HFFc6 (cell line): ENCODE results near the gene PLXNA4. TPM values are rescaled to one million over a fixed set of nuclear protein-coding genes. Genes with fewer than 3 reads are reported as not detected.

Experiments
- DNase-seq: peaks from one replicate; pipeline ENCODE4 v3.0.0-alpha.2; 2018
- H3K27ac Mint-ChIP-seq: 2 replicates; pipeline ENCODE4 v1.8.0; 2020; ENCODE audit warnings: mild to moderate bottlenecking, mixed read lengths
- H3K27me3 Mint-ChIP-seq: 2 replicates; pipeline ENCODE4 v1.8.0; 2021; ENCODE audit warnings: mild to moderate bottlenecking, moderate library complexity, mixed read lengths; ENCODE audit not compliant: insufficient read depth
- H3K36me3 Mint-ChIP-seq: 2 replicates; pipeline ENCODE4 v1.8.0; 2021; ENCODE audit warnings: low read depth, mixed read lengths
- H3K4me1 Mint-ChIP-seq: 2 replicates; pipeline ENCODE4 v1.8.0; 2020; ENCODE audit warnings: low read depth, mixed read lengths
- H3K4me3 Mint-ChIP-seq: 2 replicates; pipeline ENCODE4 v1.8.0; 2020; ENCODE audit warnings: mild to moderate bottlenecking, moderate library complexity, mixed read lengths
- H3K9me3 Mint-ChIP-seq: 2 replicates; pipeline ENCODE4 v1.8.0; 2020; ENCODE audit warnings: mild to moderate bottlenecking, mixed read lengths
- total RNA-seq, 6 experiments: library from RNA; stranded (reverse); fragmentation: NEBNext Ultra II Directional; extraction: Animal tissue kit (Norgen Biotek cat#: 25700); gene quantifications; 2 replicates in 1 of 6; 3 replicates in 5 of 6; pipeline ENCODE4 v1.2.3, GENCODE V29; 2021
- TF ChIP-seq, protein P1 (sequence below): fragments of 200-600 bp; sonication (generic); IDR thresholded peaks from 2 replicates; pipeline ENCODE4 v1.5.0; 2021; ENCODE audit warnings: antibody characterized with exemption, mild to moderate bottlenecking

PLXNA4 gene
- total RNA-seq, 6 experiments from 2014 or later, result 0.02 to 0.14 (median 0.05) TPM; not detected in 2

DNA sequence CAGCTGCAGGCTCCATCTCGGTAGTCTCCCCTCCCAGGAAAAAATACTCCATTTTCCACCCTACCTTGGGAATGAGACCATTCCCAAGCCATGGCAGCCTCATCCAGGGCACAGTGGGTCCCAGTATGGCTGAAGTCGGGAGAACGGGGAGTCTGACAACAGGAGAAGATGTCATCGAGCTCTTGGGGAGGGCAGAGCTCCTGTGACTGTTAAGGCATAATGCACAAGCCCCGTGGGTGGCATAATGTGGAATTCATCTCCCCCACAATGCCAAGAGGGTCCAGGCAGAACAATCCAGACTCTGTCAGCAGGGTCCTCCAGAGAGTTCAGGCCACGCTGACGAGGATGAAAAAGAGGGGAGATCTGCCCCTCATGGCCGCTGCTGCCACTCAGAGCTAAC, 279.4 kb downstream of the PLXNA4 start:
- H3K27me3 Mint-ChIP-seq, result peaks cover 6% of the 10 kb centered on the region
- peaks cover 12% of the 10 kb centered on the region for H3K4me1 Mint-ChIP-seq
- TF ChIP-seq, protein P1, sequence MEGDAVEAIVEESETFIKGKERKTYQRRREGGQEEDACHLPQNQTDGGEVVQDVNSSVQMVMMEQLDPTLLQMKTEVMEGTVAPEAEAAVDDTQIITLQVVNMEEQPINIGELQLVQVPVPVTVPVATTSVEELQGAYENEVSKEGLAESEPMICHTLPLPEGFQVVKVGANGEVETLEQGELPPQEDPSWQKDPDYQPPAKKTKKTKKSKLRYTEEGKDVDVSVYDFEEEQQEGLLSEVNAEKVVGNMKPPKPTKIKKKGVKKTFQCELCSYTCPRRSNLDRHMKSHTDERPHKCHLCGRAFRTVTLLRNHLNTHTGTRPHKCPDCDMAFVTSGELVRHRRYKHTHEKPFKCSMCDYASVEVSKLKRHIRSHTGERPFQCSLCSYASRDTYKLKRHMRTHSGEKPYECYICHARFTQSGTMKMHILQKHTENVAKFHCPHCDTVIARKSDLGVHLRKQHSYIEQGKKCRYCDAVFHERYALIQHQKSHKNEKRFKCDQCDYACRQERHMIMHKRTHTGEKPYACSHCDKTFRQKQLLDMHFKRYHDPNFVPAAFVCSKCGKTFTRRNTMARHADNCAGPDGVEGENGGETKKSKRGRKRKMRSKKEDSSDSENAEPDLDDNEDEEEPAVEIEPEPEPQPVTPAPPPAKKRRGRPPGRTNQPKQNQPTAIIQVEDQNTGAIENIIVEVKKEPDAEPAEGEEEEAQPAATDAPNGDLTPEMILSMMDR, result no peak
- no peaks in the 10 kb centered on the region for H3K36me3 Mint-ChIP-seq
- no peak overlapping the region for H3K4me3 Mint-ChIP-seq
- H3K27ac Mint-ChIP-seq, result no peak overlapping the region
- H3K9me3 Mint-ChIP-seq, result no peaks in the 10 kb centered on the region
- no peak for DNase-seq

DNA sequence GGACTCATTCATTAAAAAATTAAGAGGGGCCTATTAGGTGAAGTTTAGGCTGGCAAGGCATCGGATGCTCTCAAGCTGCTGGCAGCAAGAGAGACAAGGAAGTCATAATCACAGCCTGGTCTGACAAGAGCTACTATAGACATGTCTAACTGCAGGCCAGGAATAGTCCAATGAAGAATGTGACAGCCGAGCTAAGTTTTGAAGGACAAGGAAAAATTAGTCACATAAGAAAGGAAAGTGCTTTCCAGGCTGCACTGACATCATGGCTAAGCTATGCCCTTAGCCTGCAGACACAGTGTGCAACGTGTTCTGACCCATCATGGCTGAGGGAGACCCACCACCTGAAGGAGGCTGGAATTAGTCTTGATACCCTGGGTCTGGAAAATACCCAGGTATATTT, 281.1 kb downstream of the PLXNA4 start:
- Mint-ChIP-seq H3K36me3 (no peaks in the 10 kb centered on the region), H3K9me3 (no peaks in the 10 kb centered on the region), H3K27me3 (peaks cover 6% of the 10 kb centered on the region), H3K4me3 (no peak overlapping the region), H3K4me1 (peaks cover 12% of the 10 kb centered on the region), H3K27ac (no peak overlapping the region)
- TF ChIP-seq, protein P1, result no peak
- DNase-seq, result no peak

DNA sequence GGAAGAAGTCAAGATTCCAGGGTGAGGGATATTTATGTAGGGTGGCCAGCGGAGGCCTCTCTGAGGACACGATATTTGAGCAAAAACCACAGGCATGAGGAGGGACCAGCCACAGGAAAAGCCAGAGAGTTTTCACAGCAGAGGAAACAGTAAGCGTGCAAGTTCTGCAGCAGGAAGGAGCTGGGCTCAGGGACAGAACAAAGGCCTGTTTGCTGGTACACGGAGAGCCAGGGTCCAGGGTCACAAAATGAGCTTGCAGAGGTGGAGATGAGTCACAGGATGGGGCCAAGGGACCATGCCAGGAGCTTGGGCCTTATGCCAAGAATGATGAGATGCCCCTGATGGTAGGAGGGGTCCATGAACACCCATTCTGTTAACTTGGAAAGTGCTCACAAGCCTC, 283.5 kb downstream of the PLXNA4 start:
- TF ChIP-seq, protein P1, result no peak
- no peaks in the 10 kb centered on the region for H3K9me3 Mint-ChIP-seq
- peaks cover 6% of the 10 kb centered on the region for H3K27me3 Mint-ChIP-seq
- no peak for DNase-seq
- H3K4me1 Mint-ChIP-seq, result peaks cover 6% of the 10 kb centered on the region; the same call in 1 of the 2 replicates
- no peak overlapping the region for H3K4me3 Mint-ChIP-seq
- H3K27ac Mint-ChIP-seq, result no peak overlapping the region
- no peaks in the 10 kb centered on the region for H3K36me3 Mint-ChIP-seq

DNA sequence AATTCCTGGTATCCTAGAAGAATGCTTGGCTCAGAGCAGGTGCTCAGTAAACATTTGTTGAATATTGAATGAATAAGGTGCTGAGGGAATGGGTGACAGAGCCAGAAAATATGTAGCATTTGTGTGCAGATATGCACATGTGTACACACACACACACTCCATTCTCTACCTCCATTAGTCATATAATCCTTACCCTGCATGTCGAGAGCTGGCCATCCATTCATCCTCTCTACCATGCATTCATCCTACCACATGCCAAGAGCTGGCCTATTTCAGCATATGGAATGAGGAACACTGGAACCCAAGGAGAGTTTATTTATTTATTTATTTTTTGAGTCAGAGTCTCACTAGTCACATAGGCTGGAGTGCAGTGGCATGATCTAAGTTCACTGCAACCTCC, 284.8 kb downstream of the PLXNA4 start:
- no peaks in the 10 kb centered on the region for H3K36me3 Mint-ChIP-seq
- TF ChIP-seq, protein P1, result no peak
- peaks cover 6% of the 10 kb centered on the region; the same call in 1 of the 2 replicates for H3K4me1 Mint-ChIP-seq
- H3K27me3 Mint-ChIP-seq, result peaks cover 6% of the 10 kb centered on the region
- no peak overlapping the region for H3K4me3 Mint-ChIP-seq
- H3K9me3 Mint-ChIP-seq, result no peaks in the 10 kb centered on the region
- DNase-seq, result no peak
- no peak overlapping the region for H3K27ac Mint-ChIP-seq

DNA sequence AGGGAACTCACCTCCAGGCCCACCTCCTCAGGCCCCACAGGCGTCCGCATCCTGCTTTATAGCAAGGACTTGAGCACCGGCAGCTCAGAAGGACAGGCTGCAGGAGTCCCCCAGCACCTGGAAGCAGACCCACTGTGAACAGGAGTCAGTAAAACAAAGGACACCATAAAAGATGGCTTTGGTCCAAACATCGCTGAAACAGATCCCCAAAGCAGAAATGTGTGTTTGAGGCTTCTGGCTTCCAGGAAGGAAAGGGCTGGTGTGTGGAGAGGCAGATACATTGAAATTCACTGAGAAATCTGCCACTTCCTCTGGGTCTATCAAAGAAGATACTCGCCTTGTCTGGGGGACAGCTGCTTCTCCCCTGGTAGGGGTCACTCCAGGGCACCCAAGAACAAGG, 286.2 kb downstream of the PLXNA4 start:
- no peaks in the 10 kb centered on the region for H3K36me3 Mint-ChIP-seq
- H3K27ac Mint-ChIP-seq, result no peak overlapping the region
- no peaks in the 10 kb centered on the region for H3K9me3 Mint-ChIP-seq
- H3K4me1 Mint-ChIP-seq, result peaks cover 6% of the 10 kb centered on the region; the same call in 1 of the 2 replicates
- peaks cover 7% of the 10 kb centered on the region for H3K27me3 Mint-ChIP-seq
- TF ChIP-seq, protein P1, result no peak
- no peak for DNase-seq
- no peak overlapping the region for H3K4me3 Mint-ChIP-seq

DNA sequence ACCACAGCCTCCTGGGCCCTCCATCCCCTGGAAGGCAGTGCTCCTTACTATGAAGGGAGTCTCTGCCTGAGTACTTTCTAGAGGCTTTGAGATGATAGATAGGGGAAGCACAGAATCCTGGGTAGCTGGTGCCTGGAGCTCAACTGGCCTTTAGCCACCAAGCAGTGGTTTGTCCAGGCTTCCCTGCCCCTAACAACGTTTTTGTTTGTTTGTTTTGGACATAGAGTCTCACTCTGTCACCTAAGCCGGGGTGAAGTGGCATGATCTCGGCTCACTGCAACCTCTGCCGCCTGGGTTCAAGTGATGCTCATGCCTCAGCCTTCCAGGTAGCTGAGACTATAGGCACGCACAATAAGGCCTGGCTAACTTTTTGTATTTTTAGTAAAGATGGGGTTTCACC, 289.4 kb downstream of the PLXNA4 start:
- TF ChIP-seq, protein P1, result no peak
- H3K36me3 Mint-ChIP-seq, result no peaks in the 10 kb centered on the region

More for the DNA sequence above, 289.4 kb downstream of the PLXNA4 start:
- Mint-ChIP-seq H3K4me3 (no peak overlapping the region), H3K4me1 (no peaks in the 10 kb centered on the region), H3K27ac (no peak overlapping the region), H3K9me3 (no peaks in the 10 kb centered on the region), H3K27me3 (peaks cover 11% of the 10 kb centered on the region; the same call in 1 of the 2 replicates)
- no peak for DNase-seq
